UCSD-AML1 (cell line): Measurements from ENCODE around the gene NPW.

ENCODE experiments used
- DNase-seq: peaks from one replicate; lab custom pipeline; 2025; ENCODE audit not compliant: unreplicated experiment; lab: John Stamatoyannopoulos, UW

Gene NPW

DNA sequence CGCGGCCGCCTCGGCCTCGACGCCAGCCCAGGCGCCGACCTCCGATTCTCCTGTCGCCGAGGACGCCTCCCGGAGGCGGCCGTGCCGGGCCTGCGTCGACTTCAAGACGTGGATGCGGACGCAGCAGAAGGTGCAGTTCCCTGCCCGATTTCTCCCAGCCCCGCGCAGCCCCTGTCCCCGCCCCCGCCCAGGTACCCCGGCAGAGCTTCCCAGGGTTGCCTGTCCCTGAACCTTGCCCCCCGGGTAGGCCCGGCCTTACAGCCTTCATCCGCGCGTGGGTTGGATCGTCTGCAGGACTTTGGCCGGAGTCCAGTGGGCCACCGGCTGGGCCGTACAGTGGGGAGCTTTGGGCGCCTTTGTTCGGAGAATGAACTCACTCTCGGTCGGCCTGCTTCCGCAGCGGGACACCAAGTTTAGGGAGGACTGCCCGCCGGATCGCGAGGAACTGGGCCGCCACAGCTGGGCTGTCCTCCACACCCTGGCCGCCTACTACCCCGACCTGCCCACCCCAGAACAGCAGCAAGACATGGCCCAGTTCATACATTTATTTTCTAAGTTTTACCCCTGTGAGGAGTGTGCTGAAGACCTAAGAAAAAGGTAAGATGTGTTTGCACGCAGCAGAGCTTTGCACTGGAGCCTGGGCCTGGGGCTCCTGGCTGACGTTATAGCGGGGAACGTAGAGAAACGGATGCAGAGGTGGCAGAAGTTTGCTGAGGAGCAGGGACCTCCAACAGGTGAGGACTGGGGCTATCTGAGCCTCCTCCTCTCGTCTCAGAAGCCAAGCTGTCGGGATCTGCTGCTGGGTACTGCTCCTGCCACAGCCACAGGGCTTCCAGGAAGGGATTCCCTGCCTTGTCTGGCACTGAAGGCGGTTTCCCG lies 35.0 kb upstream of the NPW start:
- DNase-seq = no peak

DNA sequence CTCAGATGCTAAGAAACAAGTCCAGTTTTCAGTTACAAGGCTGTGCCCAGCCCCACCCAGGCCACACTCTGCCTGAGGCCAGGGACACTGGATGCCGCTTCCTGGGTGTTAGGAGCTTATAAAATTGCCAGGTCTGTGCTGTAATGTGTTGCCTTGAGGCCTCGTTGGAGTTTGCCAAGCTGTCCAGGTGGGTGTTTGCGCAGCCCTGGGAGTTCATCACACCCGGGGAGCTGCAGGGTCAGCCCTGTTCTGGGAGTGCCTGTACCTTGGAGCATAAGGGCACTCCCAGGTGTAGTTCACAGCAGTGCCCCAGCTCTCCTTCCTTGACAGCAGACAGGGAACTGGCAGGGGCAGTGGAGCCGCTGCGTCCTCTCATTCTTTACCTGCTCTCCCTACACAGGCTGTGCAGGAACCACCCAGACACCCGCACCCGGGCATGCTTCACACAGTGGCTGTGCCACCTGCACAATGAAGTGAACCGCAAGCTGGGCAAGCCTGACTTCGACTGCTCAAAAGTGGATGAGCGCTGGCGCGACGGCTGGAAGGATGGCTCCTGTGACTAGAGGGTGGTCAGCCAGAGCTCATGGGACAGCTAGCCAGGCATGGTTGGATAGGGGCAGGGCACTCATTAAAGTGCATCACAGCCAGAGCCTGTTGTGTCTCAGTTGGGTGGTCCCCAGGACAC lies 34.0 kb upstream of the NPW start:
- no peak for DNase-seq

GRCh38 chr16:1987198-1987597 lies 32.4 kb upstream of the NPW start:
- no peak for DNase-seq

GRCh38 chr16:1989209-1990100 lies 30.1 kb upstream of the NPW start, which contains the start of gene SYNGR3:
SYNGR3 (plus strand) TSS chr16:1989970; CDS start chr16:1990103, 133 bp downstream.
- DNase-seq = no peak

DNA sequence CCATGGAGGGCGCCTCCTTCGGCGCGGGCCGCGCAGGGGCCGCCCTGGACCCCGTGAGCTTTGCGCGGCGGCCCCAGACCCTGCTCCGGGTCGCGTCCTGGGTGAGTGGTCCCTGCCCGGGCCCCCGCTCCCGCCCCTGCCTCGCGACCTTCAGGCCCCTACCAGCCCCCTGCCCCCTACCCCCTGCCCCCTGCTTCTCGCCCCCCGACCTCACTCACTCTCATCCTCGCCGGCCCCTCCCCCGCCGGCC lies 29.6 kb upstream of the NPW start:
- no peak for DNase-seq

DNA sequence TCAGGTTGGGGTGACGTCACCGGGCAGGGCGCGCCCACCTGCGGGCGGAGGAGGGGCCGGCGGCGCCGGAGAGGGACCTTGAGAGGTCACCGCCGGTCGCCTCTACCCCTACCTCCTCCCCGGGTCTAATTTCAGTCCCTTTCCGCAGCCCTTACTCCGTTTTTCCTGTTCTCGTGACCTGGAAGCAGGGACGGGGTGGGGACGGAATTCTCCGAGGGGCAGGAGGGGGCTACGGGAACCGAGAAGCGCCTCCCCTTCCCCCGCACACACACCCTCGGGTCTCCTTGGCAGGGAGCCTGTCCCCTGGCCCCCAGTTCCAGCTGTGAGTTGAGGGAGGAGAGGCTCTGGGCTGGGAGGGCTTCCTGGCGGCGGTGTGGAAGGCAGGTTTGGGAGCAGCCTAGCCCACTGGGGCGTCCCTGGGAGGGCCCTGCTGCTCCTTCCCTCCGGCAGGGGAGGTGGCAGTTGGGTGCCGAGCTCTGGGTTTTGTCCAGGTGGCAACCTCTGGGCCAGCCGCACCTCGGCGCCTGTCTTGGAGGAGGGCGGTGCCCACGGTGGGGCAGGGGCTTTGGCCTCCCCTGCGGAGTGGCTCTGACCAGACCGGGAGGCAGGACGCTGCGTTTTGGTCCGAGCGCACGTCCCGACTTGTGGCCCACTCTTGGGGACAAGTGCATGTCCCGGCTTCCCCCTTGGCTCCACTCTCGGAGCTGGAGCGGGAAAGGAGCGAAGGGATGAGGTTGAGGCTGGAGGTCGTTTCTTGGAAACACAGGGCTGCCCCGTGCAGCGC lies 29.0 kb upstream of the NPW start:
- no peak for DNase-seq

- no peak for DNase-seq
Measured at GRCh38 chr16:1991135-1991551, 28.4 kb upstream of the NPW start.

- DNase-seq = no peak
Measured at GRCh38 chr16:1991588-1991947, 28.0 kb upstream of the NPW start.

DNA sequence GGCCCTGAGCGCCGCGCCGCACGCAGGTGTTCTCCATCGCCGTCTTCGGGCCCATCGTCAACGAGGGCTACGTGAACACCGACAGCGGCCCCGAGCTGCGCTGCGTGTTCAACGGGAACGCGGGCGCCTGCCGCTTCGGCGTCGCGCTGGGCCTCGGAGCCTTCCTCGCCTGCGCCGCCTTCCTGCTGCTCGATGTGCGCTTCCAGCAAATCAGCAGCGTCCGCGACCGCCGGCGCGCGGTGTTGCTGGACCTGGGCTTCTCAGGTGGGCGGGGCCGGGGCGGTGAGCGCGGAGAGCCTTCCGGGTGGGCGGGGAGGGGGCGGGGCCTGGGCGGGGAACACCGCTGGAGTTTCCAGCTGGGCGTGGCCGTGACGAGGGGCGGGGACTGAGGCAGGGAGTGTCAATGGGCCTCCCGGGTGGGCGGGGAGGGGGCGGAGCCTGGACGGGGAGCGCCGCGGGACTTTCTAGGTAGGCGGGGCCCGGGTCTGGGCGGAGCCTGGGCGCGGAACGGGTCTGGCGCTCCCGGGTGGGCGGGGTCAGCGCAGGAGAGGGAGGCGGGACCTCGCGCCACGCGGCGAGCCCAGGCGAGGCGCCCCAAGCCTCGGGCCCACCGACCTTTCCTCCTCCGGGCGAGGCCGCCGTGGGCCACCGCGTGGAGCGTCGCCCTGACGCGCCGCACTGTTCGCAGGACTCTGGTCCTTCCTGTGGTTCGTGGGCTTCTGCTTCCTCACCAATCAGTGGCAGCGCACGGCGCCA lies 27.5 kb upstream of the NPW start:
- DNase-seq = peak; percentile 93

DNA sequence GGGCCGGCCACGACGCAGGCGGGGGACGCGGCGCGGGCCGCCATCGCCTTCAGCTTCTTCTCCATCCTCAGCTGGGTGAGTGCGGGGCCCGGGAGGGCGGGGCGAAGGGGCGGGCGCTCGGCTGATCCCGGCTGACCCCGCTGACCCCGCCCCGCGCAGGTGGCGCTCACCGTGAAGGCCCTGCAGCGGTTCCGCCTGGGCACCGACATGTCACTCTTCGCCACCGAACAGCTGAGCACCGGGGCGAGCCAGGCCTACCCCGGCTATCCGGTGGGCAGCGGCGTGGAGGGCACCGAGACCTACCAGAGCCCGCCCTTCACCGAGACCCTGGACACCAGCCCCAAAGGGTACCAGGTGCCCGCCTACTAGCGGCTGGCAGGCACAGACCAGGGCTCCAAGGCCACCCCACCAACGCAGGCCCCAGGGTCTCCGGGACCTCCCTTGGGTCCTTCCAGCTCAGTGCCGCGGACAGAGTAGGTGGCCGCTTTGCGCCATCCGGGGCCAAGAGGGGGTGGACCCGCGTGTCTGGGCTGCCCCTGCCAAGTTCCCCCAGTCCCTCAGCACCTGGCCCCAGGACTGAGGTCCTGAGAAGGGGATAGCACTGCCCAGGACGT lies 26.8 kb upstream of the NPW start:
- DNase-seq = no peak

- DNase-seq = no peak
Measured at GRCh38 chr16:1993731-1994131, 25.9 kb upstream of the NPW start.

- DNase-seq = no peak
Measured at GRCh38 chr16:1997494-1998359, 21.9 kb upstream of the NPW start.

- DNase-seq = no peak
Measured at GRCh38 chr16:1998360-1998835, 21.2 kb upstream of the NPW start.

DNA sequence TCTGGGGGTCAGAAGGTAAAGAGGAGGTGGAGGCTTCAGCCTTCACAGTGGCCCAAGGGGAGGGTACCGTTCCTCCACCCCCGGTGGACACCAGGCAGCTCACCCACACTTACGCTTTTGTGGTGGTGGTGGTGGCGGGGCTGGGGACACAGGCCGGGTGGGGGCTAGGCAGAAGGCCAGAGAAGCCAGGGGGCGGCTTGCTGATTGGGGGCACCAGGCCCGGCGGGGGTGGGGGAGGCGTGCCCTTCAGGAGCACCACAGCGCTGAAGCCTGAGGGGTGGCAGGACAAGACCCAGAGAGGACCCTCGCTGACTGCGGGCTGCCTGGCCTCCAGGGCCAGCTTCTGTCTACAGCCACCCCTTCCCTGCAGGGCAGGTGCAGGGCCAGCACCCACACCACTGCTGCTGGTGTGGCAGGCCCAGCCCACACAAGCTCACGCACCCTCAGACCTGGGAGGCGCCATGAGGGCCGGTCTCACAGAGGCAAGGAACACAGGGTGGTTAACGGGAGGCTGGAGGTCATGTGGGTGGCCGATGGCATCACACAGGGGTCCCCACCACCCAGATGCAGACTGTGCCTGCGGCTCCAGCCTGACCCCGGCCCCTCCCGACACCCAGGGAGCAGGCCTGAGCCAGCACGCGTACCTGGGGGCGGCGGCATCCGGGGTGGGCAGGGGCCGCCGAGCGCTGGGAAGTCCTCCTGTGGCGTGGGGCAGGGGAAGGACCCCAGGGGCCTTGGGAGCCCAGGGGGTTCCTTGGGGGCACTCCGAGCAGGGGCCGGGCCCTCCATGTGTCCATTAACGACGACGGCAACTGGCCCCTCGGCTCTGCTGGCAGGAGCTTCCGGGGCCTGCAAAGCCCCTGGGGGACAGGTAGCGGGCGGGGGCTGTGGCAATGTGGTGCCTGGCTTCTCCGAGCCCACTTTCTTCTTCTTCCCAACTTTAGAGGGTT lies 20.5 kb upstream of the NPW start:
- DNase-seq = no peak

DNA sequence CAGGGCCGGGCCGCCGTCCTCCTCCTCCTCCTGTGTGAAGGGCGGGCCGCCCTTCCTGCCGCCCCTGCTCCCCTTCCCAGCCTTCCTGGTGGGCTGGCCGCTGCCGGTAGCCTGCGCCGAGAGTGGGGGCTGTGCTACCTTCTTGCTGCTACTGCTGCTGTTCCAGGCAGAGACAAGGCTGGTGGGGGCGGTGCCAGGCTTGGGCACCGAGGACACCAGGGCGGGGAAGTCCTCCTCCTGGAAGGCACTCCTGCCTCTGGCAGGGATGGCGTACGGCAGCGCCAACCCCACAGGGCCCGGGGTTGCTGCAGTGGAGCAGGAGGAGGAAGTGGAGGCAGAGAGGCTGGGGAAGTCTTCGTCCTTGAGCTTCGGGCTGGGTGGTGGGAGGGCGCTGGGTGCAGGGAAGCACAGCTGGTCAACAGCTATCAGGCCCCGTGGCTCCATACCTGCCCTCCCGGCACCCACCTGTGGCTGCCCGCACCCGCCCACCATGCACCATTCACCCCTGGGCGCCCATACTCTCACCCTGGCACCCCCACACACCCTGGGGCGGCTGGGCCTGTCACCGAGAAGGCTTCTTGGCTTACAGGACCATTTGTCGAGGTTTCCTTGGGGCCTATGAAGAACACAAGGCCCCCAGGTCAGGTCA lies 19.6 kb upstream of the NPW start:
- DNase-seq = no peak

DNA sequence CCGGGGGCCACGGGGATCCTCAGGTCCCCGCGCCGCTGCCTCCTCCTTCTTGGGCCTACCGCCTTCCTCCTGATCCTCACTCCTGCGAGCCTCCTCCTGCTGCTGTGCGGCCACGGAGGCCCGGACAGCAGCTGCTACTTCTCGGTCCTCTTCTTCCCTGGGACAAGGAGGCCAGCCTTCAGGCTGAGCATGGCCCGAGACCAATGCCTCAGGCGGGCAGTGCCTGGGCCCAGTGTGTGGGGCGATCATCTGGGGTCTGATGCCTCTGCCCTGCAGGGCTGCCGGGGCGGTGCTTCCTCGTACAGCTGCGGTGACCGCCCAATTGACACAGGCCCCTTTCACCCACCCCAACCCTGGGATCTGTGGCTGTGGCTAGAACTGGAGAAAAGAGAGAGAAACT lies 18.6 kb upstream of the NPW start:
- DNase-seq = no peak
